AG09309 (cell line): ENCODE results near the gene MYO10.

Source experiments
- DNase-seq: peaks from one replicate; pipeline ENCODE4 v3.0.0-alpha.2; 2010; ENCODE audit warnings: low read depth
- H3K4me3 ChIP-seq: 2 replicates; pipeline ENCODE4 v1.5.1; 2011; ENCODE audit warnings: mild to moderate bottlenecking, low read depth, low read length, moderate library complexity; ENCODE audit not compliant: control insufficient read depth
- CTCF ChIP-seq: IDR thresholded peaks from 2 replicates; pipeline ENCODE4 v1.5.1; 2011; ENCODE audit warnings: mild to moderate bottlenecking, low read depth, low read length, inconsistent platforms; ENCODE audit not compliant: insufficient read depth, control insufficient read depth; ENCODE audit errors: missing control alignments

The MYO10 gene

GRCh38 chr5:16671208-16671607 is 264.9 kb downstream of the MYO10 start:
- no peak overlapping the region for H3K4me3 ChIP-seq
- no peak for DNase-seq
- no peak for TF ChIP-seq CTCF

DNA sequence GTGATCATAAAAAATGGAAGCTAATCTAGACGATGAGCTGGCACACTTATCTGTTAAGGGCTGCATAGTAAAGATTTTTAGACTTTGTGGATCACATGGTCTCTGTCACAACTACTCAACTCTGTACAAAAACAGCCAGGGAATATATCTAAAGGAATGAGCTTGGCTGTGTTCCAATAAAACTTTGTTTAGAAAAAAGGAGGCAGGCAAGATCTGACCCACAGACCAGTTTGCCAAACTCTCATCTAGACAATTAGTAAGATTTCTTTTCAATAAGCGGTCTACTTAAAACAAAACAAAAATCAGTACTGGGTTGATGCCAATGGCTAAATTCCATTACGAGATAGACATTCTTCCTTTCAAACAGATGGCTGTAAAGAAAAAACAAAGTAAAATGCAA is 266.3 kb downstream of the MYO10 start:
- no peak overlapping the region for H3K4me3 ChIP-seq
- TF ChIP-seq CTCF: no peak
- no peak for DNase-seq

DNA sequence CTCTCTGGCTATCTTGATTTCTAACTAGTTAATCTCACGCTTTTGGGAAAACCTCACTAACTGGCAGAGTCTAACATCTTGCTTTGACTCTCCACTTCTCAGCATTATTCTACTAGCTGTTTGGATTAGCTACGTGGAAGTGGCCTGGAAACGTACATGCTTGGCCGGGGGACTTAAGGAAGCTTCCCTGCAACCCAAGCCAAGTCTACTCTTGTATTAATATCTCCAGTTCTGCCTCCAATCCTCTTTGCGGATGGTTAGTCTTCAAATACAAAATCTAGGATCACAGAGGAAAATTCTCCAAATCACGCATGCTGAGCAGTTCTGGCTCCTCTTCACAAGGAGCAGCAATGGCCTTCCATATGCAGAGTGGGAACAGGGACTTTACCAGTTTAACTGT is 267.5 kb downstream of the MYO10 start:
- no peak for TF ChIP-seq CTCF
- DNase-seq: no peak
- H3K4me3 ChIP-seq: no peak overlapping the region

DNA sequence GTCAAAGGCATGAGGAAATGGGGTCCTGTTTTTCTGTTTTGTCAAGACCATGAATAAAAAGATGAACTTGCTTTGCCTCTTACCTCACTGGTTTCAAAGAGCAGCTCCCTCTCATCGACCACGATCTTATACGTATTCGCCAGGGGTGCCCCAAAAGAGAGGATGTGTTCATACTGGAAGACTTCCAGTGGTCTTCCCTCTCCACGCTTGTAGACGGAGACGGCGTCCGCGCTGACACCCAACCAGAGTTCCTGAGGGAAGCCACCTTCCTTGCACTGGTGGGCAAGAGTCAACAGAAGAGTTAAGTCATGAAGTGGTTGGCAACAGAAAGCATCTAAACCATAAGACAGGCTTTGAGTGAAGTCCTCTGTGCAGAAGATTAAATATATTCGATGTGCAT is 267.9 kb downstream of the MYO10 start:
- DNase-seq: no peak
- no peak for TF ChIP-seq CTCF
- H3K4me3 ChIP-seq: no peak overlapping the region

DNA sequence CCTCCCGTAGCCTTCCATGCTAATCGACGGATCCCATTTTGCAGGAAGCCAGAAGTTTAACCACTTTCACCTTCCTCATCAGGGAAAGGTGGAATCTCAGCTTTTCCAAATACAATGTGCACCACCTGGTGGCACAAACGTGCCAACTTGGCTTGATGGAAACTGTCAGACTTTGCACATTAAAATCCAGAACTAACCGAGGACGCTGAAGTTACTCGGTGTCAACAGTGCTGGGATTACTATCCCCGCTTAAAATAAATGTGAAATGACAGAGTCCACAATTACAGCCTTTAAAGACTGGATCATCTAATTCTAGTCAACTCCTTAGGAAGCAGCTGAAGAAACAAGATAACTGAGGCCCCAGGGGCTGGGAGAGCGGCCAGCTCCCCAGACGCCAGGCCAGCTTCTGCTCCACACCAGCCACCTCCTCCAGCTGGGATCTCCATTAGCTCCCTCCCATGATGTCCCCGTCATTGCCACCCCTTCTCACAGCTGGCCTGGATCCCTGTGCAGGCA is 269.1 kb downstream of the MYO10 start:
- no peak overlapping the region for H3K4me3 ChIP-seq
- peak; percentile 41 for TF ChIP-seq CTCF
- DNase-seq: no peak

- TF ChIP-seq CTCF: no peak
- H3K4me3 ChIP-seq: no peak overlapping the region
- no peak for DNase-seq
Observed at GRCh38 chr5:16666130-16666882, 269.8 kb downstream of the MYO10 start.

GRCh38 chr5:16665601-16666000 is 270.5 kb downstream of the MYO10 start:
- no peak for TF ChIP-seq CTCF
- DNase-seq: no peak
- no peak overlapping the region for H3K4me3 ChIP-seq
